Measurements from ENCODE around the gene CDC42SE2.
"Not testable (repeated sequence)": the region's sequence is repeated elsewhere in the genome, so short reads cannot be mapped to it uniquely, and the experiment has no call there.

GRCh38 chr5:131336801-131337200 lies 72.9 kb downstream of the CDC42SE2 start:
- not testable (repeated sequence) for TF ChIP-seq CTCF, POLR2A (IDR thresholded peaks at IDR 0.05)
